AG04450 (cell line): ENCODE results near the gene DCAF6. TPM values are rescaled to one million over a fixed set of nuclear protein-coding genes. Genes with fewer than 3 reads are reported as not detected.

Source experiments
- CTCF ChIA-PET: fragments of 300-600, 350-600 bp; formaldehyde crosslinking; extraction: SDS; loops from one replicate; lab custom pipeline; 2022; ENCODE audit warnings: antibody characterized with exemption, inconsistent platforms; lab: Charles Lee
- POLR2A ChIA-PET: fragments of 350-600 bp; formaldehyde crosslinking; extraction: SDS; loops from one replicate; lab custom pipeline; 2021; ENCODE audit warnings: antibody characterized with exemption, inconsistent platforms; lab: Yijun Ruan, JAX
- DNase-seq: peaks from one replicate; pipeline ENCODE4 v3.0.0-alpha.2; 2011; ENCODE audit warnings: low read depth, low spot score
- H3K27ac ChIP-seq: one replicate; pipeline ENCODE4 v1.5.1; 2012; ENCODE audit warnings: low read depth, low read length, control low read depth
- H3K27me3 ChIP-seq: one replicate; pipeline ENCODE4 v1.6.0; 2012; ENCODE audit warnings: low read length; ENCODE audit not compliant: control insufficient read depth, insufficient read depth
- H3K4me3 ChIP-seq: 2 replicates; pipeline ENCODE4 v1.5.1; 2011; ENCODE audit warnings: mild to moderate bottlenecking, low read depth, low read length, control low read depth
- H3K9me3 ChIP-seq: 2 replicates; pipeline ENCODE4 v1.5.1; 2012; ENCODE audit warnings: low read length; ENCODE audit not compliant: control insufficient read depth, insufficient read depth
- polyA plus RNA-seq: library from polyadenylated mRNA; depleted of rRNA; stranded (reverse); fragments of >200 nt; gene quantifications from 2 replicates; pipeline ENCODE4 v1.2.3, GENCODE V29; 2011
- TF ChIP-seq, protein P1 (sequence below): IDR thresholded peaks from 2 replicates; pipeline ENCODE4 v1.5.1; 2011; ENCODE audit warnings: low read depth, low read length, control low read depth, inconsistent platforms

The DCAF6 gene
- polyA plus RNA-seq, 1 experiment, result 137 TPM

DNA sequence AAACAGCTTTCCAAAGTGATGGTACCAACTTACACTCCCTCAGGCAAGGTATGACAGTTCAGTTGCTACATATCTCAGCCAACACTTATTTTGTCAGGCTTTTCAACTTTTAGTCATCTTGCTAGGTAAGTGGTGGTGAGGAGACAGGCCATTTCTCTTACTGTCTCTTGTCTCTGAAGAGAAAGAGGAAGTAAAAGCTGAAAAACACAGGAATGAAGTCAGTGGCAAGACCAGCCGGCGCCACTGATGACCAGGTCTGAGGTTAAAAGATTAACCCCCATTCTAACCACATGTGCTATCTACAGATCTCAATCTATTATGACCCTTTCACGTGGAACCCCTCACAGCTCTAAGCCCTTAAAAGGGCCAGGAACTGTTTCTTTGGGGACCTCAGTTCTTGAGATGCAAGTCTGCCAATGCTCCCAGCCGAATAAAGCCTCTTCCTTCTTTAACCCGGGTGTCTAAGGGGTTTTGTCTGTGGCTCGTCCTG lies 26.7 kb upstream of the DCAF6 start:
- ChIA-PET CTCF (interaction anchor here (0.8 kb wide), 1 partner anchor 194 kb away, joined by 3 read pairs; no protein-coding TSS in a partner anchor), POLR2A (no interaction called here)
- DNase-seq, result no peak
- Histone ChIP-seq H3K9me3 (peaks cover 4% of the 10 kb centered on the region; the same call in 1 of the 2 replicates), H3K27ac (no peak overlapping the region), H3K4me3 (no peak overlapping the region), H3K27me3 (no peaks in the 10 kb centered on the region)
- TF ChIP-seq, protein P1, sequence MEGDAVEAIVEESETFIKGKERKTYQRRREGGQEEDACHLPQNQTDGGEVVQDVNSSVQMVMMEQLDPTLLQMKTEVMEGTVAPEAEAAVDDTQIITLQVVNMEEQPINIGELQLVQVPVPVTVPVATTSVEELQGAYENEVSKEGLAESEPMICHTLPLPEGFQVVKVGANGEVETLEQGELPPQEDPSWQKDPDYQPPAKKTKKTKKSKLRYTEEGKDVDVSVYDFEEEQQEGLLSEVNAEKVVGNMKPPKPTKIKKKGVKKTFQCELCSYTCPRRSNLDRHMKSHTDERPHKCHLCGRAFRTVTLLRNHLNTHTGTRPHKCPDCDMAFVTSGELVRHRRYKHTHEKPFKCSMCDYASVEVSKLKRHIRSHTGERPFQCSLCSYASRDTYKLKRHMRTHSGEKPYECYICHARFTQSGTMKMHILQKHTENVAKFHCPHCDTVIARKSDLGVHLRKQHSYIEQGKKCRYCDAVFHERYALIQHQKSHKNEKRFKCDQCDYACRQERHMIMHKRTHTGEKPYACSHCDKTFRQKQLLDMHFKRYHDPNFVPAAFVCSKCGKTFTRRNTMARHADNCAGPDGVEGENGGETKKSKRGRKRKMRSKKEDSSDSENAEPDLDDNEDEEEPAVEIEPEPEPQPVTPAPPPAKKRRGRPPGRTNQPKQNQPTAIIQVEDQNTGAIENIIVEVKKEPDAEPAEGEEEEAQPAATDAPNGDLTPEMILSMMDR, result no peak

DNA sequence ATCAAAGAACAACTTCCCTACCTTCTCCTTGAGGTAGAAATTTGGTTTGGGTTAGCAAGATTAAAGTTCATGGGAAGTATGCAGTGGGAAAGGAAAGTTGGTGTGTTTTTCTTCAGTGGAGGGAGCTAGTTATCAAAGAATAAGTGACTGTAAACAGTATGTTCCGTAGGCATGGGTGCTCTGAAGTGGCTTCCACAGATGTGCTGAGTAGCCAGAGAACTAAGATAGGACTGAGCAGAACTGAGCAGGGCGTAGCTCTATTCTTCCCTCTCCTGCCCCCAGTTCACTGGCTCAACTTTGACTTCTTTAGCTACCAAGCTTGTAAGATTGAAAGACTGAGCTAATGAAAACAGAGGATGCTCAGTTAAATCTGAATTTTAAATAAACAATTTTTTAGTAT lies 26.0 kb upstream of the DCAF6 start:
- no peak for DNase-seq
- CTCF ChIA-PET, result interaction anchor here (0.8 to 1.4 kb wide), 2 partner anchors 11 to 195 kb away, joined by 3 read pairs; no protein-coding TSS in a partner anchor
- peaks cover 4% of the 10 kb centered on the region; the same call in 1 of the 2 replicates for H3K9me3 ChIP-seq
- H3K27ac ChIP-seq, result no peak overlapping the region
- no peaks in the 10 kb centered on the region for H3K27me3 ChIP-seq
- TF ChIP-seq, protein P1, result no peak
- POLR2A ChIA-PET, result interaction anchor here (0.9 kb wide), 1 partner anchor 26 kb away, joined by 3 read pairs; the partner anchor contains the start of genes DCAF6 and MPC2
- H3K4me3 ChIP-seq, result no peak overlapping the region

DNA sequence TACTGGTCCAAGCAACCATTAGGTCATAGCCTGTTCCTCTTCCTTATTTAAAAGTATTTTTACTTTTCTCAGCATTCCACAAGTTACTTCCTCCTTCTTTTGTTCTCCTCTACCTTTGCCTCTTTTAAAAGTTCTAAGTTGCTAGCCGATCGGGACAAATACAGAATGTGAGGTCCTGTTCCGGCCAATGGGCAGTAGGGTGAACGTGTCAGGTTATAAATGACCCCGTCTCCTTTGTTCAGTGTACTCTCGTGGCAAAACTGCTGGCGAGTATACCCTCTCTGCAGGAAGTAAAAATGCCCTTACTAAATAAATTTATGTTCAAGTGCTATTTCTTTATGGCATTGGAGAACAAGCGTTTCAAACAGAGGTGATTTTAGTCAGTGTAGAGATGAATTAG lies 25.1 kb upstream of the DCAF6 start:
- Histone ChIP-seq H3K27ac (no peak overlapping the region), H3K27me3 (no peaks in the 10 kb centered on the region), H3K4me3 (no peak overlapping the region), H3K9me3 (peaks cover 4% of the 10 kb centered on the region; the same call in 1 of the 2 replicates)
- ChIA-PET POLR2A (interaction anchor here (0.9 kb wide), 1 partner anchor 25 kb away, joined by 3 read pairs; the partner anchor contains the start of genes DCAF6 and MPC2), CTCF (interaction anchor here (1.4 kb wide), 1 partner anchor 11 kb away, joined by 3 read pairs; no protein-coding TSS in a partner anchor)
- no peak for DNase-seq
- TF ChIP-seq, protein P1, result no peak

DNA sequence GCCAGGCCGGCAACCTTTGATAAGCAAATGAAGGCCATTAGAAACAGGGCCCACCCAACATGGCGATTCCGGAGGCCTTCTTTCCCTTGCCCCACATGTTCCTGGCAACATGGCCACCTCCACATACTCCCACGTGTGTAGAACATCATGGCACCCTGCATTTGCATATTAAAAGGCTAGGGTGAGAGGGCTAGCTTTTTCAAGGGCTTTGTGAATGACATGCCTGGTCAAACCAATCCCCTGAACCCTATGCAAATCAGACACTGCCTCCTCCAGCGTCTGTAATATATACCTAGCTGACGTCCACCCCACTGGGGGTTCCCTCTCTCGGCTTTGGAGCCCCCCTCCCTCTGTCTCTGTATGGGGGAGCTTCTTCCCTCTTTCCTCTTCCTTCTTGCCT lies 24.2 kb upstream of the DCAF6 start:
- Histone ChIP-seq H3K27me3 (no peaks in the 10 kb centered on the region), H3K27ac (no peak overlapping the region), H3K9me3 (peaks cover 4% of the 10 kb centered on the region; the same call in 1 of the 2 replicates), H3K4me3 (no peak overlapping the region)
- no peak for DNase-seq
- ChIA-PET POLR2A (no interaction called here), CTCF (no interaction called here)
- TF ChIP-seq, protein P1, result no peak

DNA sequence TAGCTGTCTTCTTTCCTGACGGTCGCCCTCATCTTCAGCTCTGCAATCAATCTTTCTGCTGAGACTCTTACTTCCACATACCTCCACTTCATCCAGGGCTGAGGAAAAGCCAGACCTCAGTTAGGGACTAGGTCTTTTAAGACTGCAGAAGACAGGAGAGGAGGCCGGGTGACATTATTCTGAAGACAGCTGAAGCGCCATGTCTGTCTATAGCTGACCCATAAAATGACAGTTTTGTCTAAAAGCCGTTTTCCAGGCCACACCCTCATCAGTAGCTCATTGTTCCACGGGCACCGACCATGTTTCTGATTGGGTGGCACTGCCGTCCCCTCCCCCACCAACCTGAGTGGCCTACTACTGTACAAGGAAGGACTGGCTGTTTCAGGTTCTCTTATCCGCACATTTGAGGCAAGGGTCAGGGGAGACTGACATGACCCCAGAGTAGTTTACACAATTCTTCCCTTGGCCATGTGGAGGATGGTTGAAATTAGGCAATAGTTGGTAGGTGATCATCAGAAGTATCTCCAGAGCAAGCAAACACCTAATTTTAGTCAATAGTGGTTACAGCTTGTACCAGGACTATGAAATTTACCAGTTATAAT lies 22.5 kb upstream of the DCAF6 start, which contains the start of gene ADCY10:
TSS of gene ADCY10 (minus strand) at position 240 of the 602 bp plus-strand sequence. CDS start 8,994 bp downstream, outside the sequence.
- no peak within 1 kb of the TSS for H3K27ac ChIP-seq
- CTCF ChIA-PET, result no interaction called here
- POLR2A ChIA-PET, result interaction anchor here (0.9 kb wide), 1 partner anchor 22 kb away, joined by 3 read pairs; the partner anchor contains the start of gene DCAF6

More for the DNA sequence above, 22.5 kb upstream of the DCAF6 start, which contains the start of gene ADCY10:
- DNase-seq, result no peak
- TF ChIP-seq, protein P1, result no peak
- Histone ChIP-seq H3K9me3 (peaks cover 4% of the 10 kb centered on the region; the same call in 1 of the 2 replicates), H3K27me3 (no peaks in the 10 kb centered on the region), H3K4me3 (no peak within 1 kb of the TSS)
